ENCODE measurements around the gene HS1BP3. TPM values are rescaled to one million over a fixed set of nuclear protein-coding genes. Genes with fewer than 3 reads are reported as not detected.
A peak's percentile ranks its signal among the peaks of the same experiment; 100 is the strongest.

The HS1BP3 gene
- total and polyA plus RNA-seq, 2 of the 13 experiments (the other 11 are each of a cell fraction or from before 2014, with no cell fraction given) = 15.2 to 22.0 TPM

- TF ChIP-seq GLMP (CRISPR knock-in tag; IDR thresholded peaks at IDR 0.05; ENCODE audit: borderline replicate concordance) (no peak), ZXDC (CRISPR knock-in tag; IDR thresholded peaks at IDR 0.05) (no peak; the same call in 1 of the 2 replicates), ZNF576 (CRISPR knock-in tag; IDR thresholded peaks at IDR 0.05) (no peak), ZNF276 (CRISPR knock-in tag; IDR thresholded peaks at IDR 0.05; ENCODE audit: low read depth) (peak; percentile 46; the same call in 1 of the 2 replicates), ZNF503 (CRISPR knock-in tag; IDR thresholded peaks at IDR 0.05) (peak; percentile 74; the same call in 1 of the 2 replicates), CBX2 (IDR thresholded peaks at IDR 0.05; ENCODE audit: low read depth, low read length) (no peak), CBX2 (CRISPR knock-in tag; IDR thresholded peaks at IDR 0.05; ENCODE audit: low read depth) (no peak), TARDBP (CRISPR knock-in tag; IDR thresholded peaks at IDR 0.05) (peak; percentile 69), NFYB (CRISPR knock-in tag; IDR thresholded peaks at IDR 0.05) (no peak), HDAC6 (IDR thresholded peaks at IDR 0.05; ENCODE audit: low read depth, low read length) (no peak), FOXK2 (IDR thresholded peaks at IDR 0.05) (no peak), MEIS1 (CRISPR knock-in tag; IDR thresholded peaks at IDR 0.05; ENCODE audit: borderline replicate concordance) (peak; percentile 70; the same call in 1 of the 2 replicates), IKZF1 (IDR thresholded peaks at IDR 0.05) (no peak), PHF21A (CRISPR knock-in tag; IDR thresholded peaks at IDR 0.05) (peak; percentile 51; the same call in 1 of the 2 replicates), PLSCR1 (CRISPR knock-in tag; IDR thresholded peaks at IDR 0.05; ENCODE audit: borderline replicate concordance) (no peak), TBP (CRISPR knock-in tag; IDR thresholded peaks at IDR 0.05) (peak; percentile 90; the same call in 1 of the 2 replicates), FOSL2 (CRISPR knock-in tag; IDR thresholded peaks at IDR 0.05) (no peak; the same call in 1 of the 2 replicates), GPN1 (CRISPR knock-in tag; IDR thresholded peaks at IDR 0.05; ENCODE audit: borderline replicate concordance) (no peak; the same call in 1 of the 2 replicates), KMT2B (CRISPR knock-in tag; IDR thresholded peaks at IDR 0.05) (peak; percentile 37), TBX2 (CRISPR knock-in tag; IDR thresholded peaks at IDR 0.05; ENCODE audit: borderline replicate concordance) (peak; percentile 79), TOE1 (CRISPR knock-in tag; IDR thresholded peaks at IDR 0.05) (no peak; the same call in 1 of the 2 replicates)
These were observed at the start of gene HS1BP3 (continued) for GRCh38 chr2:20650877-20651730.

All from HepG2 (cell line).